Transverse colon (tissue), 4 donors: Measurements from ENCODE around the gene PRDX2.

Experiments
- CTCF ChIP-seq, 5 experiments: fragments of 200-600 bp in 3 of 5; fragments of 450-650 bp in 2 of 5; sonication (generic) in 3 of 5; IDR thresholded peaks; 1 replicate in 2 of 5; 2 replicates in 3 of 5; pipeline ENCODE4 v1.5.1; 2016 to 2017; ENCODE audit warnings: antibody characterized with exemption in 5 of 5, inconsistent platforms in 3 of 5, mild to moderate bottlenecking in 2 of 5, moderate library complexity in 1 of 5
- EP300 ChIP-seq: sonication (generic); formaldehyde crosslinking; IDR thresholded peaks from one replicate; pipeline ENCODE4 v1.6.1; 2017; ENCODE audit warnings: antibody characterized with exemption, low read depth
- POLR2A ChIP-seq: fragments of 450-650 bp; IDR thresholded peaks from one replicate; pipeline ENCODE4 v1.6.1; 2016; ENCODE audit warnings: antibody characterized with exemption, mild to moderate bottlenecking, moderate library complexity
- POLR2AphosphoS5 ChIP-seq, 3 donors: sonication (generic); formaldehyde crosslinking; IDR thresholded peaks; one replicate each; pipeline ENCODE4 v1.6.1; 2016; ENCODE audit warnings: antibody characterized with exemption in 3 of 3

GRCh38 chr19:12821761-12822160 lies 20.2 kb upstream of the PRDX2 start:
- TF ChIP-seq CTCF (IDR thresholded peaks at IDR 0.05): no peak
- no peak for TF ChIP-seq EP300
- TF ChIP-seq POLR2A: no peak
- no peak for TF ChIP-seq POLR2AphosphoS5 (IDR thresholded peaks at IDR 0.05)
